H9 (cell line): Measurements from ENCODE around the gene DENND5B. TPM values are rescaled to one million over a fixed set of nuclear protein-coding genes. Genes with fewer than 3 reads are reported as not detected.

Experiments used
- DNase-seq: peaks from one replicate; pipeline ENCODE4 v3.0.0-alpha.2; 2017
- H2AFZ ChIP-seq: one replicate; pipeline ENCODE4 v1.6.1; 2013; ENCODE audit warnings: mild to moderate bottlenecking, low read length, control low read depth, moderate library complexity
- H2AK5ac ChIP-seq: 2 replicates; pipeline ENCODE4 v1.6.1; 2013; ENCODE audit warnings: low read length, control low read depth, mixed read lengths; ENCODE audit not compliant: insufficient read length
- H2BK120ac ChIP-seq: one replicate; pipeline ENCODE4 v1.6.1; 2013; ENCODE audit warnings: low read depth, mild to moderate bottlenecking, low read length, control low read depth, inconsistent platforms; ENCODE audit not compliant: poor library complexity, severe bottlenecking
- H2BK12ac ChIP-seq: 2 replicates; pipeline ENCODE4 v1.6.1; 2013; ENCODE audit warnings: low read length, control low read depth, mixed read lengths, low read depth; ENCODE audit not compliant: insufficient read length
- H2BK15ac ChIP-seq: 2 replicates; pipeline ENCODE4 v1.6.1; 2013; ENCODE audit warnings: low read depth, low read length, control low read depth
- H2BK20ac ChIP-seq: one replicate; pipeline ENCODE4 v1.6.1; 2013; ENCODE audit warnings: low read depth, mild to moderate bottlenecking, low read length, control low read depth, inconsistent platforms; ENCODE audit not compliant: poor library complexity, severe bottlenecking
- H2BK5ac ChIP-seq: 2 replicates; pipeline ENCODE4 v1.6.1; 2013; ENCODE audit warnings: low read length, control low read depth, mixed read lengths; ENCODE audit not compliant: insufficient read length
- H3K14ac ChIP-seq: 2 replicates; pipeline ENCODE4 v1.6.1; 2013; ENCODE audit warnings: low read length, control low read depth; ENCODE audit not compliant: insufficient read depth
- H3K18ac ChIP-seq: 2 replicates; pipeline ENCODE4 v1.6.1; 2013; ENCODE audit warnings: low read depth, mild to moderate bottlenecking, mixed read lengths, low read length, control low read depth; ENCODE audit not compliant: insufficient read length
- H3K23ac ChIP-seq: 2 replicates; pipeline ENCODE4 v1.6.1; 2013; ENCODE audit warnings: low read length, control low read depth, mixed read lengths, low read depth; ENCODE audit not compliant: insufficient read length
- H3K23me2 ChIP-seq: 2 replicates; pipeline ENCODE4 v1.6.1; 2013; ENCODE audit warnings: low read depth, mild to moderate bottlenecking, mixed read lengths, low read length, control low read depth; ENCODE audit not compliant: insufficient read length, poor library complexity, severe bottlenecking
- H3K27ac ChIP-seq: 2 replicates; pipeline ENCODE4 v1.5.1; 2013; ENCODE audit warnings: low read length, control low read depth, mixed read lengths, low read depth; ENCODE audit not compliant: insufficient read length
- H3K27me3 ChIP-seq: 2 replicates; pipeline ENCODE4 v1.6.1; 2013; ENCODE audit warnings: low read length, control low read depth, inconsistent platforms; ENCODE audit not compliant: insufficient read depth
- H3K4ac ChIP-seq: 2 replicates; pipeline ENCODE4 v1.6.1; 2013; ENCODE audit warnings: low read depth, mild to moderate bottlenecking, control low read depth, inconsistent platforms, low read length, moderate library complexity
- H3K4me1 ChIP-seq: 2 replicates; pipeline ENCODE4 v1.6.1; 2013; ENCODE audit warnings: low read length, control low read depth, inconsistent platforms; ENCODE audit not compliant: insufficient read depth
- H3K4me2 ChIP-seq: 2 replicates; pipeline ENCODE4 v1.6.1; 2013; ENCODE audit warnings: low read length, control low read depth, mixed read lengths; ENCODE audit not compliant: insufficient read length, insufficient read depth
- H3K56ac ChIP-seq: 2 replicates; pipeline ENCODE4 v1.6.1; 2013; ENCODE audit warnings: low read depth, mild to moderate bottlenecking, mixed read lengths, low read length, control low read depth; ENCODE audit not compliant: insufficient read length
- H3K79me1 ChIP-seq: 2 replicates; pipeline ENCODE4 v1.6.1; 2013; ENCODE audit warnings: low read depth, mild to moderate bottlenecking, moderate library complexity, low read length, control low read depth, inconsistent platforms; ENCODE audit not compliant: insufficient read depth, poor library complexity, severe bottlenecking
- H3K79me2 ChIP-seq: 2 replicates; pipeline ENCODE4 v1.6.1; 2013; ENCODE audit warnings: low read length, control low read depth, inconsistent platforms; ENCODE audit not compliant: insufficient read depth
- H3K9ac ChIP-seq: 2 replicates; pipeline ENCODE4 v1.6.1; 2013; ENCODE audit warnings: low read length, control low read depth, mixed read lengths; ENCODE audit not compliant: insufficient read length; ENCODE audit errors: extremely low read depth
- H3K9me3 ChIP-seq: one replicate; pipeline ENCODE4 v1.6.1; 2013; ENCODE audit warnings: low read depth, low read length, inconsistent platforms; ENCODE audit not compliant: control insufficient read depth
- H3T11ph ChIP-seq: one replicate; pipeline ENCODE4 v1.6.1; 2013; ENCODE audit warnings: mild to moderate bottlenecking, low read length, control low read depth, inconsistent platforms
- H4K20me1 ChIP-seq: one replicate; pipeline ENCODE4 v1.6.1; 2013; ENCODE audit not compliant: control insufficient read depth, insufficient read length, insufficient read depth
- H4K5ac ChIP-seq: 2 replicates; pipeline ENCODE4 v1.6.1; 2013; ENCODE audit warnings: low read depth, mild to moderate bottlenecking, mixed read lengths, low read length, control low read depth; ENCODE audit not compliant: insufficient read length
- H4K8ac ChIP-seq: replicated peaks from 2 replicates; pipeline ENCODE4 v1.6.1; 2013; ENCODE audit warnings: low read length, control low read depth, mixed read lengths, low read depth; ENCODE audit not compliant: insufficient read length
- H4K91ac ChIP-seq: 2 replicates; pipeline ENCODE4 v1.6.1; 2013; ENCODE audit warnings: low read depth, mild to moderate bottlenecking, moderate library complexity, mixed read lengths, low read length, control low read depth; ENCODE audit not compliant: insufficient read length
- H3K27ac Mint-ChIP-seq, 3 experiments: 2 replicates in 2 of 3; 3 replicates in 1 of 3; pipeline ENCODE4 v1.8.0; 2020 to 2021; ENCODE audit warnings: mixed read lengths in 3 of 3, mild to moderate bottlenecking in 1 of 3, moderate library complexity in 1 of 3
- H3K27me3 Mint-ChIP-seq: 2 replicates; pipeline ENCODE4 v1.8.0; 2021; ENCODE audit warnings: low read depth, mild to moderate bottlenecking, moderate library complexity, mixed read lengths
- H3K36me3 Mint-ChIP-seq, 3 experiments: 2 replicates in 2 of 3; 3 replicates in 1 of 3; pipeline ENCODE4 v1.8.0; 2020 to 2021; ENCODE audit warnings: low read depth in 3 of 3, mixed read lengths in 3 of 3; ENCODE audit not compliant: insufficient read depth in 1 of 3
- H3K4me1 Mint-ChIP-seq, 2 experiments: 2 replicates each; pipeline ENCODE4 v1.8.0; 2020; ENCODE audit warnings: mixed read lengths in 2 of 2
- H3K4me3 Mint-ChIP-seq, 2 experiments: 2 replicates in 1 of 2; 3 replicates in 1 of 2; pipeline ENCODE4 v1.8.0; 2020 to 2021; ENCODE audit warnings: mild to moderate bottlenecking in 2 of 2, mixed read lengths in 2 of 2, moderate library complexity in 1 of 2
- H3K9me3 Mint-ChIP-seq, 2 experiments: 2 replicates in 1 of 2; 3 replicates in 1 of 2; pipeline ENCODE4 v1.8.0; 2020; ENCODE audit warnings: mild to moderate bottlenecking in 2 of 2, mixed read lengths in 2 of 2, moderate library complexity in 1 of 2
- CTCF ChIP-seq: fragments of 200-600 bp; sonication (generic); conservative IDR thresholded peaks from 3 replicates; pipeline ENCODE4 v1.8.0; 2021; ENCODE audit warnings: antibody characterized with exemption, mild to moderate bottlenecking
- total RNA-seq: library from RNA; stranded (reverse); gene quantifications from 2 replicates; pipeline ENCODE4 v1.2.1, GENCODE V29; 2021

Gene DENND5B
- total RNA-seq, 1 experiment from 2014 or later, result 13.4 TPM

DNA sequence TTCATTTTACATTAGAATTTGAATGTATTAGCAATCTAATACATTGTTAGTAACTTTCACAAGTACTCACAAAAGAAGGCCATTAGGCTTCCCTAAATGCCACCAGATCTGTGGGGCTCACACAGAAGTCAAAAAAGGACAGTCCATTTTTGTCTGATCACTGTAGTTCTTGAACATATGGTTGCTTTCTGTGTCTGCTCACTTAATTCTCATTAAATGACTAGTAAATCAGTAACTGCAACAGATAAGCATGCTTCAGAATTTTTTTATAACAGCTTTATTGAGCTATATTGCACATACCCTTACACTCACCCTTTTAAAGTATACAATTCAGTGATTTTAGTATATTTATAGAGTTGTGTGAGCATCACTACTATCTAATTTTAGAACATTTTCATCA lies 71.4 kb downstream of the DENND5B start:
- H3T11ph ChIP-seq, result no peak overlapping the region
- H4K91ac ChIP-seq, result no peak overlapping the region
- no peaks in the 10 kb centered on the region for H3K23me2 ChIP-seq
- Mint-ChIP-seq H3K27ac (peak overlapping the region; percentile 3 to 98 (median 89); a peak in 5 of 7 replicates), H3K36me3 (no peaks in the 10 kb centered on the region), H3K4me3 (no peak overlapping the region), H3K9me3 (no peaks in the 10 kb centered on the region; a peak in 1 of 5 replicates), H3K4me1 (peaks cover 59 to 64% of the 10 kb centered on the region in 2 experiments), H3K27me3 (no peaks in the 10 kb centered on the region)
- no peak overlapping the region for H2AK5ac ChIP-seq
- no peaks in the 10 kb centered on the region for H3K79me1 ChIP-seq
- no peak overlapping the region for H3K23ac ChIP-seq
- H2BK15ac ChIP-seq, result no peak overlapping the region
- H3K79me2 ChIP-seq, result no peaks in the 10 kb centered on the region
- H3K27me3 ChIP-seq, result no peaks in the 10 kb centered on the region
- H2BK120ac ChIP-seq, result no peak overlapping the region
- no peak overlapping the region for H2BK20ac ChIP-seq
- no peaks in the 10 kb centered on the region for H4K20me1 ChIP-seq
- H3K14ac ChIP-seq, result no peak overlapping the region; the same call in 1 of the 2 replicates
- no peak for DNase-seq
- peaks cover 24% of the 10 kb centered on the region; the same call in 1 of the 2 replicates for H3K4me1 ChIP-seq
- no peak overlapping the region for H2BK5ac ChIP-seq
- H3K9me3 ChIP-seq, result no peaks in the 10 kb centered on the region
- no peak for TF ChIP-seq CTCF
- H3K4ac ChIP-seq, result no peak overlapping the region
- H3K27ac ChIP-seq, result peak overlapping the region; percentile 97
- H2BK12ac ChIP-seq, result no peak overlapping the region
- H4K8ac ChIP-seq, result no peak overlapping the region
- H3K9ac ChIP-seq, result no peak overlapping the region
- no peak overlapping the region for H3K4me2 ChIP-seq
- no peak overlapping the region for H2AFZ ChIP-seq
- H4K5ac ChIP-seq, result no peak overlapping the region
- H3K56ac ChIP-seq, result no peak overlapping the region
- no peak overlapping the region for H3K18ac ChIP-seq
